Measurements from ENCODE around the gene NOPCHAP1.

- TF ChIP-seq CTCF (IDR thresholded peaks at IDR 0.05) = no peak
- TF ChIP-seq EZH2 (IDR thresholded peaks at IDR 0.05; ENCODE audit: borderline replicate concordance, insufficient read depth, low read depth, low read length, poor library complexity, severe bottlenecking) = no peak
Measured at GRCh38 chr12:104997541-104997940, 11.4 kb downstream of the NOPCHAP1 start.

All from B cell (primary cell).